Activated T-helper 1 cell treated with anti-CD3 and anti-CD28 coated beads, Interleukin-12 subunit alpha, Interleukin-12 subunit beta, Interleukin-2, Interleukin-4 antibody, amounts not matched to agents 30 ng/mL and 10 ng/mL and 1 ng/mL, durations not matched to agents 14 hours and 24 hours and 36 hours (primary cell): ENCODE measurements around the gene GNPDA1. TPM values are rescaled to one million over a fixed set of nuclear protein-coding genes. Genes with fewer than 3 reads are reported as not detected.
A peak's percentile ranks its signal among the peaks of the same experiment; 100 is the strongest.

ENCODE experiments used
- DNase-seq: peaks from one replicate; pipeline ENCODE4 v3.0.0; 2021; ENCODE audit warnings: low spot score
- H3K27ac Mint-ChIP-seq: one replicate; pipeline ENCODE4 v1.8.0; 2021; ENCODE audit warnings: mild to moderate bottlenecking, mixed read lengths
- H3K27me3 Mint-ChIP-seq: one replicate; pipeline ENCODE4 v1.8.0; 2022; ENCODE audit warnings: mild to moderate bottlenecking, moderate library complexity, mixed read lengths; ENCODE audit not compliant: insufficient read depth
- H3K36me3 Mint-ChIP-seq: one replicate; pipeline ENCODE4 v1.8.0; 2021; ENCODE audit warnings: low read depth, mixed read lengths
- H3K4me1 Mint-ChIP-seq: one replicate; pipeline ENCODE4 v1.8.0; 2021; ENCODE audit warnings: low read depth, mixed read lengths
- H3K4me3 Mint-ChIP-seq: one replicate; pipeline ENCODE4 v1.8.0; 2021; ENCODE audit warnings: mild to moderate bottlenecking, moderate library complexity, mixed read lengths
- H3K9me3 Mint-ChIP-seq: one replicate; pipeline ENCODE4 v1.8.0; 2021; ENCODE audit warnings: mixed read lengths
- intact Hi-C: fragments of 100-400 bp; cut with micrococcal nuclease; formaldehyde crosslinking; loops from one replicate; pipeline ENCODE4 v1.15.1; 2024
- total RNA-seq: library from RNA; stranded (reverse); gene quantifications from 2 replicates; pipeline ENCODE4 v1.2.3, GENCODE V29; 2022

The GNPDA1 gene
- total RNA-seq, 1 donor from 2014 or later, result 87.5 TPM

- intact Hi-C loops, result loop anchor here (1.0 to 10.0 kb wide), 13 partner anchors 9 to 341 kb away; partner anchors contain the start of genes DELE1, RNF14 and SPRY4
- Mint-ChIP-seq H3K36me3 (peaks cover 12% of the 10 kb centered on the region), H3K27ac (peak overlapping the region; percentile 97), H3K9me3 (peaks cover 7% of the 10 kb centered on the region), H3K4me1 (peaks cover 75% of the 10 kb centered on the region), H3K27me3 (no peaks in the 10 kb centered on the region), H3K4me3 (peak overlapping the region; percentile 89)
- peak; percentile 50 for DNase-seq
Measured at GRCh38 chr5:142015781-142016533, 3.1 kb upstream of the GNPDA1 start.

DNA sequence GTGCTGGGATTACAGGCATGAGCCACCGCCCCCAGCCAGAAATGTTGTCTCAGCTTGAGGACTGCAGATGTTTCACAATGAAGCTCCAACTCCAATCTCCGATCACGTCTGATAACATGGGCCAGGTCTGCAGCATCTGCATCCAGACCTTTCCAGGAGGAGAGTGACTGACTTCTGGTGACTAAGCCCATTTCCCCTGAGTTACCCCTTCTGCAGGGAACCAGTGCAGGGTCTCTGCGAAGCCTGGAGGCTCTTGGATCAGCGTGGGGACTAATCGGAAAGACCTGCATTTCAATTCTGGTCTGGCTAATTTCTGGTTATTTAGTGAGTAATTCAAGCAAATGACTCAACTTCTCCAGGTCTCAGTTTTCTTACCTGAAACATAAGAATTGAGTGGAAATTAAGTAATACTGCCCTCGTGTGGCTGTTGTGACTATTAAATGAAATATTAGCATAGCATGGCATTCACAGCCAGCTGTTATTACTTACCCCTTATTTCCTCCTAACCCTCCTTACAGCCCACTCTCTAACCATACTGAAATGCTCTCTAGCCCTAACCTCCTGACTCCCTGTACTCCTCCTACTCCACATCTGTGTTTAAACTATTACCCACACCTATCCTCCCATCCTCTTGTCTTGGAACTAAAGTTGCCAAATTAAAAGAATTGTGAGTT lies 2.2 kb upstream of the GNPDA1 start:
- intact Hi-C loops, result loop anchor here (1.0 to 10.0 kb wide), 6 partner anchors 14 to 310 kb away; partner anchors contain the start of genes DELE1, RNF14 and SPRY4
- H3K27me3 Mint-ChIP-seq, result no peaks in the 10 kb centered on the region

DNA sequence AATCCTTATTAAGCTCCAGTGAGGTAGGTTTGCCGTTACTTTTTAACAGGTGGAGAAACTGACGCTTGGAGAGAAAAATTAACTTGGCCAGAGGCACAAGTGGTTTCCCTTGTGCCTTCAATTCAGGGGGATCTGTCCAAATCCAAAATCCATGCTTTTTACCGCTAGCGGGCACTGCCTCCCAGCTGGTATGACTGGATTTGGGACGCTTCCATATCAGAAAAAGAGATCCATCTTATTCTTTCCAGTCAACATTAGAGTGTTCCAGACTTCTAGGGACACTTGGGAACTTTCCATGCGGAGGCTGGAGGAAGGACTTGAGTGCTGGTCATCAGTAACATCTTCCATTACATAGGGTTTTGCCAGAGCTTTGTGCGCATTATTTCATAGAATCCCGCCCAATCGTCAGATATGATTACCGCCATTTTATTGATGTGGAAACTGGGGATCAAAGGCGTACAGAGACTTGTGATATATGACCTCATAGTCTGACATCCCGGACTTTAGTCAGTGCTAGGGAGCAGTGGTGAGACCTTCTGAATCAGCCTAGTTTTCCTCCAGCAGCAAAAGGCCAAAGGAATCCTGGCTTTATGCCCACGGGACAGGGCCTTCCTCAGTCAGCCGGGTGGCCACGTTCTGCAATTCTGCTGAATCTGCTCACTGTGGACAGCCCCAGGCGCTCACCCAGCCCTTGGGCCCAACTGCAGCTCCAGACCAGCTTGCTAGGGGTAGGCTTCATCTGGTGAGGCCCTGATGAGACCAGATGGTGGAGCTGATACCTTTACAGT lies 1.1 kb upstream of the GNPDA1 start:
- Mint-ChIP-seq H3K36me3 (peaks cover 19% of the 10 kb centered on the region), H3K9me3 (no peaks in the 10 kb centered on the region), H3K27me3 (no peaks in the 10 kb centered on the region), H3K4me3 (peak overlapping the region; percentile 89), H3K27ac (peak overlapping the region; percentile 97), H3K4me1 (peaks cover 87% of the 10 kb centered on the region)
- DNase-seq, result no peak
- intact Hi-C loops, result loop anchor here (2.0 to 10.0 kb wide), 2 partner anchors 13 to 311 kb away; partner anchors contain the start of gene SPRY4

More for the DNA sequence above, 2.2 kb upstream of the GNPDA1 start:
- peaks cover 11% of the 10 kb centered on the region for H3K36me3 Mint-ChIP-seq
- peaks cover 77% of the 10 kb centered on the region for H3K4me1 Mint-ChIP-seq
- H3K4me3 Mint-ChIP-seq, result peak overlapping the region; percentile 89
- H3K27ac Mint-ChIP-seq, result peak overlapping the region; percentile 97
- peaks cover 1% of the 10 kb centered on the region for H3K9me3 Mint-ChIP-seq
- DNase-seq, result peak; percentile 35

- Mint-ChIP-seq H3K27ac (peak overlapping the region; percentile 79), H3K27me3 (no peaks in the 10 kb centered on the region), H3K36me3 (peaks cover 24% of the 10 kb centered on the region), H3K9me3 (no peaks in the 10 kb centered on the region), H3K4me1 (peaks cover 87% of the 10 kb centered on the region), H3K4me3 (peak overlapping the region; percentile 87)
- intact Hi-C loops, result loop anchor here (1.0 to 10.0 kb wide), 2 partner anchors 133 to 313 kb away; partner anchors contain the start of gene SPRY4
- DNase-seq, result no peak
Measured at GRCh38 chr5:142012186-142012785, 541 bp downstream of the GNPDA1 start.

DNA sequence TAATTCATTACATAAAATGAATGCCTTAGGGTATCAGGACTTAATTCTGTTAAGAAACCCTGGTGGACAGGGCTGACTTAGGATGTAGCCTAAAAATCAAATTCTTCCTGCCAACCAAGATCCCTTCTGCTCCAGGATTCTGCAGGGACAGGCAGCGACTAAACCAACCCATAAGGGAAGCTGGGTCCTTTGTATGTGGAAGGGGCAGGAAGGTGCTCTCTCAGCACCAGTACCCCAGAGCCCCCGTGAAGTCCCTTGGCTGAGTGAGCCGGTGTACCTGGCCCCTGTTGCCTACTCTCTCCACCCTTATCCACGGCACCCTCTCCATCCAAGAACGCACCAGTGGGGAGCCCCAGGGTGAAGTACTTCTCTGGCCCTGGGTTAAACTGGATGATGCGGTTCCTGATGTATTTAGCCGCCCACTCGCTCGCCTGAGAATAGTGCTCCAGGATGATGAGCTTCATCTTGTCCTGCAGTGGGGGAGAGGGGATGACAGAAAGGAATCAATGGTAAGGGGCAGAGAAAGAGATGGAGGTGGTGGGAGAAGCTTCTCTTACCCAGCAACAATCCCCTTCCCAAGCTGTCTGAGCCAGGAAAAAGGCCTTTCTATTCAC lies 1.1 kb downstream of the GNPDA1 start:
- Mint-ChIP-seq H3K27me3 (no peaks in the 10 kb centered on the region), H3K9me3 (no peaks in the 10 kb centered on the region), H3K4me1 (peaks cover 87% of the 10 kb centered on the region), H3K36me3 (peaks cover 28% of the 10 kb centered on the region), H3K27ac (peak overlapping the region; percentile 79), H3K4me3 (peak overlapping the region; percentile 87)
- intact Hi-C loops, result loop anchor here (1.0 to 10.0 kb wide), 2 partner anchors 134 to 313 kb away; partner anchors contain the start of gene SPRY4
- no peak for DNase-seq

DNA sequence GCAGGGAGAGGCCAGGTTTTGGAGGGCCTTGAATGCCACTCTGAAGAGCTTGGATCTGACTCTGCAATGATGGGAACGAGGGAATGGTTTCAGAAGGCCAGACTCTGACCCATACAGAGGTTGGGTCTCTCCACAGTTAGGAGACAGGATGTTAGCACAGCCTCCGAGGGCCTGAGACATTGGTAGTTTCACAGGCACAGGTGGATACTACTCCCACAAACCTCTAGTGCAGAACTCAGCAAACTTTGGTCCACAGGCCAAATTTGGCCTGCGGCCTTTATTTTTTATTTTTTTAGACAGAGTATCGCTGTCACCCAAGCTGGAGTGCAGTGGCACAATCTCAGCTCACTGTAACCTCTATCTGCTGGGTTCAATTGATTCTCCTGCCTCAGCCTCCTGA lies 2.9 kb downstream of the GNPDA1 start:
- DNase-seq, result no peak
- H3K27me3 Mint-ChIP-seq, result no peaks in the 10 kb centered on the region
- H3K9me3 Mint-ChIP-seq, result no peaks in the 10 kb centered on the region
- H3K4me1 Mint-ChIP-seq, result peaks cover 86% of the 10 kb centered on the region
- peak overlapping the region; percentile 16 for H3K4me3 Mint-ChIP-seq
- H3K36me3 Mint-ChIP-seq, result peaks cover 44% of the 10 kb centered on the region
- peak overlapping the region; percentile 24 for H3K27ac Mint-ChIP-seq
- intact Hi-C loops, result loop anchor here (10.0 kb wide), 1 partner anchor 315 kb away; the partner anchor contains the start of gene SPRY4

- DNase-seq, result no peak
- Mint-ChIP-seq H3K36me3 (peaks cover 53% of the 10 kb centered on the region), H3K4me3 (peak overlapping the region; percentile 4), H3K9me3 (no peaks in the 10 kb centered on the region), H3K4me1 (peaks cover 85% of the 10 kb centered on the region), H3K27me3 (no peaks in the 10 kb centered on the region), H3K27ac (no peak overlapping the region)
- intact Hi-C loops, result no loop called here
Measured at GRCh38 chr5:142008813-142009212, 4.0 kb downstream of the GNPDA1 start.

GRCh38 chr5:142007237-142007544 lies 5.6 kb downstream of the GNPDA1 start:
- Mint-ChIP-seq H3K9me3 (no peaks in the 10 kb centered on the region), H3K27ac (peak overlapping the region; percentile 94), H3K27me3 (no peaks in the 10 kb centered on the region), H3K4me3 (peak overlapping the region; percentile 80), H3K36me3 (peaks cover 62% of the 10 kb centered on the region), H3K4me1 (peaks cover 78% of the 10 kb centered on the region)
- intact Hi-C loops, result loop anchor here (1.0 to 2.0 kb wide), 5 partner anchors 9 to 500 kb away; partner anchors contain the start of gene NDFIP1
- no peak for DNase-seq

- H3K9me3 Mint-ChIP-seq, result no peaks in the 10 kb centered on the region
- peaks cover 72% of the 10 kb centered on the region for H3K4me1 Mint-ChIP-seq
- peak; percentile 58 for DNase-seq
- intact Hi-C loops, result loop anchor here (1.0 to 2.0 kb wide), 5 partner anchors 10 to 501 kb away; partner anchors contain the start of gene NDFIP1
- peak overlapping the region; percentile 94 for H3K27ac Mint-ChIP-seq
- H3K36me3 Mint-ChIP-seq, result peaks cover 66% of the 10 kb centered on the region
- H3K27me3 Mint-ChIP-seq, result no peaks in the 10 kb centered on the region
- H3K4me3 Mint-ChIP-seq, result peak overlapping the region; percentile 80
Measured at GRCh38 chr5:142006363-142007236, 6.2 kb downstream of the GNPDA1 start.

DNA sequence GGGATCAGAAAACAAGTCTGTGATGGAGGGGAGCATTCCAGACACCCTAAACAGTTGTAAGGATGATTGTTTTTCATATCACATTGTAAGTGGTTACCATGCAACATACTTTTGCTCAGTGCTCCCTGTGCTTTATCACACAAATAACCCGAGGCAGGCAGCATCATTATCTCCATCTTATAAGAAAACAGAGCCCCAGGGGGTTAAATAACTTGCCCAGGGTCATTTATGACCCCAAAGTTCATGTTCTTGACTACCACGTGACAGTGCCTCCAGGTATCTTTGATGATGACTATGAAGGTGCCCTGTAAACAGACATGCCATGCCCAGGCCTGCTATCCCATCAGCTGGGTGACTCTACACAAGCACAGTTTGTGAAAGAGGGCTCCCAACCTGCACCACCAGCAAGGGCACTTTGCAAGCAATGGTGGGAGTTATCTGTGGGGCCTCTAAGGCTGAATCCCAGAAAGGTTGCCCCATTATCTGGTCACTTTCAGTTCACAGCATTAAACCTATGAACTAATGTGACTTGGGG lies 9.5 kb downstream of the GNPDA1 start:
- H3K4me3 Mint-ChIP-seq, result no peak overlapping the region
- H3K27me3 Mint-ChIP-seq, result no peaks in the 10 kb centered on the region
- H3K36me3 Mint-ChIP-seq, result peaks cover 66% of the 10 kb centered on the region
- no peak for DNase-seq
- no peaks in the 10 kb centered on the region for H3K9me3 Mint-ChIP-seq
- intact Hi-C loops, result no loop called here
- peak overlapping the region; percentile 78 for H3K27ac Mint-ChIP-seq
- H3K4me1 Mint-ChIP-seq, result peaks cover 57% of the 10 kb centered on the region
